GM18951 (cell line): Measurements from ENCODE around the gene ELL3.

Source experiments
- POLR2A ChIP-seq: IDR thresholded peaks from 4 replicates; pipeline ENCODE4 v1.6.1; 2011; ENCODE audit warnings: mild to moderate bottlenecking; ENCODE audit not compliant: insufficient read length, insufficient read depth; ENCODE audit errors: extremely low read depth
- in situ Hi-C: fragments of 300-500 bp; cut with MboI; formaldehyde crosslinking; loops from one replicate; pipeline ENCODE4 v1.12.0; 2022; ENCODE audit warnings: low sequenced_read_pairs, mixed read lengths, inconsistent platforms; ENCODE audit not compliant: unreplicated experiment

ELL3 gene

GRCh38 chr15:43723151-43723550 lies 53.6 kb downstream of the ELL3 start:
- in situ Hi-C loops: no loop called here

More at GRCh38 chr15:43723151-43723550, 53.6 kb downstream of the ELL3 start:
- no peak for TF ChIP-seq POLR2A
